HCT116 (cell line): ENCODE measurements around the gene MPC1. TPM values are rescaled to one million over a fixed set of nuclear protein-coding genes. Genes with fewer than 3 reads are reported as not detected.

Experiments
- ATAC-seq: fragments of 200-7000 bp; cut with Tn5 transposase; 2 replicates; pipeline ENCODE4 v1.9.1; 2020; ENCODE audit warnings: mild to moderate bottlenecking, moderate library complexity
- BruUV-seq: library from RNA; stranded (reverse); fragments of 400-500 nt; replicated peaks from 2 replicates; lab custom pipeline; 2021; lab: Mats Ljungman, UMichigan
- CTCF ChIA-PET: fragments of 300-600 bp; sonication (Branson Sonifier 250); formaldehyde crosslinking; loops from one replicate; lab custom pipeline; 2021; ENCODE audit warnings: antibody characterized with exemption; lab: Charles Lee
- POLR2A ChIA-PET: fragments of 300-600, 350-600 bp; sonication (Branson Sonifier 250); formaldehyde crosslinking; loops from one replicate; lab custom pipeline; 2021; ENCODE audit warnings: antibody characterized with exemption; lab: Charles Lee
- RAD21 ChIA-PET, 2 experiments: fragments of 300-600 bp; sonication (Branson Sonifier 250); formaldehyde crosslinking; loops; one replicate each; lab custom pipeline; 2023; ENCODE audit warnings: low total read pairs in 2 of 2; ENCODE audit not compliant: uncharacterized antibody in 2 of 2, unreplicated experiment in 2 of 2, low non-redundant PET in 1 of 2; lab: Charles Lee
- DNase-seq: peaks from one replicate; pipeline ENCODE4 v3.0.0-alpha.2; 2010; ENCODE audit warnings: low read depth, low spot score
- H2AFZ ChIP-seq: fragments of 200-600 bp; shearing (Covaris generic), sonication (generic); 2 replicates; pipeline ENCODE4 v1.6.1; 2017; ENCODE audit warnings: low read depth, mixed run types, mixed read lengths, antibody characterized with exemption, low read length; ENCODE audit not compliant: poor library complexity, severe bottlenecking
- H3K27ac ChIP-seq: 2 replicates; pipeline ENCODE4 v1.5.1; 2012; ENCODE audit warnings: low read depth, low read length
- H3K27me3 ChIP-seq: fragments of 200-600 bp; sonication (generic); 2 replicates; pipeline ENCODE4 v1.6.1; 2016; ENCODE audit warnings: mixed run types, low read length, mixed read lengths; ENCODE audit not compliant: insufficient read depth
- H3K36me3 ChIP-seq, 2 experiments: fragments of 200-500 bp in 1 of 2; fragments of 200-600 bp in 1 of 2; sonication (Bioruptor generic) in 1 of 2; sonication (generic) in 1 of 2; 2 replicates each; pipeline versions ENCODE4 v1.5.1 to v1.6.1; 2014 to 2016; ENCODE audit warnings: low read length in 2 of 2, inconsistent platforms in 1 of 2, mixed read lengths in 1 of 2, mixed run types in 1 of 2; ENCODE audit not compliant: insufficient read depth in 2 of 2, control insufficient read depth in 1 of 2
- H3K4me1 ChIP-seq, 2 experiments: fragments of 200-600 bp in 1 of 2; sonication (generic) in 1 of 2; 2 replicates each; pipeline versions ENCODE4 v1.5.1 to v1.6.1; 2012 to 2017; ENCODE audit warnings: low read length in 2 of 2, inconsistent platforms in 1 of 2, mild to moderate bottlenecking in 1 of 2, mixed read lengths in 1 of 2, mixed run types in 1 of 2, moderate library complexity in 1 of 2; ENCODE audit not compliant: insufficient read depth in 2 of 2, control insufficient read depth in 1 of 2
- H3K4me2 ChIP-seq: fragments of 200-600 bp; sonication (generic); 2 replicates; pipeline ENCODE4 v1.6.1; 2017; ENCODE audit warnings: mixed run types, low read length, mixed read lengths
- H3K4me3 ChIP-seq, 2 experiments: fragments of 200-600 bp in 1 of 2; sonication (generic) in 1 of 2; replicated peaks in 1 of 2; 2 replicates each; pipeline ENCODE4 v1.5.1; 2011 to 2016; ENCODE audit warnings: low read length in 2 of 2, control low read depth in 1 of 2, low read depth in 1 of 2, mild to moderate bottlenecking in 1 of 2, mixed read lengths in 1 of 2, mixed run types in 1 of 2
- H3K79me2 ChIP-seq: fragments of 200-600 bp; sonication (generic); 2 replicates; pipeline ENCODE4 v1.6.1; 2017; ENCODE audit warnings: mild to moderate bottlenecking, mixed run types, low read length, moderate library complexity, mixed read lengths; ENCODE audit not compliant: insufficient read depth
- H3K9ac ChIP-seq: fragments of 200-600 bp; sonication (generic); 2 replicates; pipeline ENCODE4 v1.6.1; 2016; ENCODE audit warnings: low read length, mixed read lengths
- H3K9me2 ChIP-seq: fragments of 200-600 bp; sonication (generic), shearing (Covaris generic); 2 replicates; pipeline ENCODE4 v1.6.1; 2017; ENCODE audit warnings: mixed run types, mild to moderate bottlenecking, moderate library complexity; ENCODE audit not compliant: insufficient read depth
- H3K9me3 ChIP-seq, 2 experiments: fragments of 200-500 bp in 1 of 2; fragments of 200-600 bp in 1 of 2; sonication (Bioruptor generic) in 1 of 2; sonication (generic) in 1 of 2; 2 replicates each; pipeline ENCODE4 v1.6.1; 2014 to 2017; ENCODE audit warnings: low read length in 2 of 2, mixed read lengths in 2 of 2, inconsistent platforms in 1 of 2, low read depth in 1 of 2, mild to moderate bottlenecking in 1 of 2, mixed run types in 1 of 2, moderate library complexity in 1 of 2; ENCODE audit not compliant: control insufficient read depth in 1 of 2, insufficient read depth in 1 of 2
- H4K20me1 ChIP-seq: fragments of 200-600 bp; sonication (generic), shearing (Covaris generic); 2 replicates; pipeline ENCODE4 v1.6.1; 2017; ENCODE audit warnings: mixed run types, mild to moderate bottlenecking, moderate library complexity; ENCODE audit not compliant: insufficient read depth
- CEBPB ChIP-seq: IDR thresholded peaks from 2 replicates; pipeline ENCODE4 v1.6.1; 2012; ENCODE audit warnings: low read depth
- EGR1 ChIP-seq: IDR thresholded peaks from 2 replicates; pipeline ENCODE4 v1.6.1; 2012; ENCODE audit warnings: low read depth
- ELF1 ChIP-seq: IDR thresholded peaks from 2 replicates; pipeline ENCODE4 v1.6.1; 2012; ENCODE audit warnings: low read depth, borderline replicate concordance
- EZH2 ChIP-seq: fragments of 200-600 bp; sonication (generic); IDR thresholded peaks from 2 replicates; pipeline ENCODE4 v1.6.1; 2017; ENCODE audit warnings: antibody characterized with exemption, mixed run types
- EZH2phosphoT487 ChIP-seq: fragments of 200-600 bp; IDR thresholded peaks from 2 replicates; pipeline ENCODE4 v1.6.1; 2018; ENCODE audit warnings: antibody characterized with exemption, borderline replicate concordance
- FOSL1 ChIP-seq: IDR thresholded peaks from 2 replicates; pipeline ENCODE4 v1.6.1; 2012; ENCODE audit warnings: low read depth
- JUND ChIP-seq: IDR thresholded peaks from 2 replicates; pipeline ENCODE4 v1.6.1; 2012
- POLR2A ChIP-seq: IDR thresholded peaks from 2 replicates; pipeline ENCODE4 v1.7.0; 2011; ENCODE audit warnings: borderline replicate concordance; ENCODE audit not compliant: insufficient read depth, insufficient read length; ENCODE audit errors: extremely low read depth
- POLR2AphosphoS5 ChIP-seq: IDR thresholded peaks from 2 replicates; pipeline ENCODE4 v1.6.1; 2011; ENCODE audit warnings: mild to moderate bottlenecking, low read depth, low read length, moderate library complexity
- SIN3A ChIP-seq: IDR thresholded peaks from 2 replicates; pipeline ENCODE4 v1.6.1; 2012; ENCODE audit warnings: low read depth
- SP1 ChIP-seq: IDR thresholded peaks from 2 replicates; pipeline ENCODE4 v1.6.1; 2012; ENCODE audit warnings: low read depth
- SRF ChIP-seq: IDR thresholded peaks from 2 replicates; pipeline ENCODE4 v1.6.1; 2012; ENCODE audit warnings: low read depth
- YY1 ChIP-seq: IDR thresholded peaks from 2 replicates; pipeline ENCODE4 v1.6.1; 2011; ENCODE audit warnings: low read length, low read depth, moderate library complexity, mild to moderate bottlenecking; ENCODE audit not compliant: insufficient replicate concordance; ENCODE audit errors: extremely low read depth
- ZBTB33 ChIP-seq: IDR thresholded peaks from 2 replicates; pipeline ENCODE4 v1.6.1; 2011; ENCODE audit warnings: mild to moderate bottlenecking, low read length, moderate library complexity; ENCODE audit not compliant: insufficient replicate concordance; ENCODE audit errors: extremely low read depth
- ZFX ChIP-seq: fragments of 450-650 bp; IDR thresholded peaks from 2 replicates; pipeline ENCODE4 v1.6.1; 2017
- ZNF274 ChIP-seq: fragments of 200-500 bp; sonication (Bioruptor generic); IDR thresholded peaks from 2 replicates; pipeline ENCODE4 v1.6.1; 2014; ENCODE audit warnings: mild to moderate bottlenecking, low read depth, low read length, inconsistent platforms
- intact Hi-C: fragments of 100-400 bp; cut with micrococcal nuclease; formaldehyde crosslinking; loops from 2 replicates; pipeline ENCODE4 v1.10.0; 2022
- total RNA-seq: library from RNA; stranded (reverse); gene quantifications from one replicate; pipeline ENCODE4 v1.2.1, GENCODE V29; 2021; ENCODE audit not compliant: unreplicated experiment
- TF ChIP-seq, protein P1 (sequence below), 3 experiments: fragments of 200-600 bp in 1 of 3; sonication (generic) in 1 of 3; IDR thresholded peaks in 2 of 3; conservative IDR thresholded peaks in 1 of 3; 2 replicates each; pipeline ENCODE4 v1.5.1; 2012 to 2017; ENCODE audit warnings: low read depth in 2 of 3, low read length in 2 of 3, antibody characterized with exemption in 1 of 3, borderline replicate concordance in 1 of 3, control low read depth in 1 of 3, mild to moderate bottlenecking in 1 of 3, mixed read lengths in 1 of 3, mixed run types in 1 of 3, moderate library complexity in 1 of 3; ENCODE audit not compliant: insufficient read depth in 1 of 3
- TF ChIP-seq, protein P2 (sequence below): IDR thresholded peaks from 2 replicates; pipeline ENCODE4 v1.6.1; 2012; ENCODE audit warnings: low read depth

The MPC1 gene
- total RNA-seq, 1 experiment from 2014 or later: 15.9 TPM

DNA sequence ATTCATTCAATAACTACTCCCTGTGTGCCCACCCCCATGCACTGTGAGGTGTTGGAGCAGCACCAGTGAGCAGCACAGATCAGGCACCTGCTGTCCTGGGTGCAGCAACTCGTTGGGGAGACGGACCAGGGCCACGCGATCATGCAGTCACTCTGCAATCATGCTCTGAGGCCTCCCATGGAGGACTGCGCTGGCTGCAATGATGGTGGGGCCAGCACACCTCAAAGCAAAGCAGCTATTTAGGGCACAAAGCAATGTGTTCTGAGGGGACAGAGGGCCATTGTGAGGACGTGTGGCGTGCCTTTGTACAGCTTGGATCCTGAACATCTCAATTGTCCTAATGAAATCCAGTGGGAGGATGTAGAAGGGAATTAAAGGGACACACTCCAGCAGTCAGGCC lies 41.0 kb upstream of the MPC1 start:
- ATAC-seq (no peak), DNase-seq (no peak)
- BruUV-seq: no TSS peak
- Histone ChIP-seq H3K36me3 (no peaks in the 10 kb centered on the region), H3K79me2 (no peaks in the 10 kb centered on the region), H3K9ac (no peak overlapping the region), H3K4me2 (no peak overlapping the region), H3K9me2 (no peaks in the 10 kb centered on the region), H3K27ac (no peak overlapping the region), H3K4me3 (no peak overlapping the region), H2AFZ (no peak overlapping the region), H3K27me3 (no peaks in the 10 kb centered on the region), H3K9me3 (no peaks in the 10 kb centered on the region), H4K20me1 (no peaks in the 10 kb centered on the region), H3K4me1 (peaks cover 3 to 6% of the 10 kb centered on the region in 2 experiments; a peak in 2 of 4 replicates)
- intact Hi-C loops: no loop called here
- ChIA-PET POLR2A (no interaction called here), RAD21 (no interaction called here), CTCF (no interaction called here)
- TF ChIP-seq POLR2A: no peak
- TF ChIP-seq SIN3A: no peak
- no peak for TF ChIP-seq POLR2AphosphoS5
- TF ChIP-seq, protein P1, sequence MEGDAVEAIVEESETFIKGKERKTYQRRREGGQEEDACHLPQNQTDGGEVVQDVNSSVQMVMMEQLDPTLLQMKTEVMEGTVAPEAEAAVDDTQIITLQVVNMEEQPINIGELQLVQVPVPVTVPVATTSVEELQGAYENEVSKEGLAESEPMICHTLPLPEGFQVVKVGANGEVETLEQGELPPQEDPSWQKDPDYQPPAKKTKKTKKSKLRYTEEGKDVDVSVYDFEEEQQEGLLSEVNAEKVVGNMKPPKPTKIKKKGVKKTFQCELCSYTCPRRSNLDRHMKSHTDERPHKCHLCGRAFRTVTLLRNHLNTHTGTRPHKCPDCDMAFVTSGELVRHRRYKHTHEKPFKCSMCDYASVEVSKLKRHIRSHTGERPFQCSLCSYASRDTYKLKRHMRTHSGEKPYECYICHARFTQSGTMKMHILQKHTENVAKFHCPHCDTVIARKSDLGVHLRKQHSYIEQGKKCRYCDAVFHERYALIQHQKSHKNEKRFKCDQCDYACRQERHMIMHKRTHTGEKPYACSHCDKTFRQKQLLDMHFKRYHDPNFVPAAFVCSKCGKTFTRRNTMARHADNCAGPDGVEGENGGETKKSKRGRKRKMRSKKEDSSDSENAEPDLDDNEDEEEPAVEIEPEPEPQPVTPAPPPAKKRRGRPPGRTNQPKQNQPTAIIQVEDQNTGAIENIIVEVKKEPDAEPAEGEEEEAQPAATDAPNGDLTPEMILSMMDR (IDR thresholded peaks at IDR 0.05 in 2 of 3, conservative IDR thresholded peaks at IDR 0.05 in 1 of 3; ENCODE audit: borderline replicate concordance in 1 of 3, insufficient read depth in 1 of 3, low read depth in 2 of 3, low read length in 2 of 3): no peak
- TF ChIP-seq, protein P2, sequence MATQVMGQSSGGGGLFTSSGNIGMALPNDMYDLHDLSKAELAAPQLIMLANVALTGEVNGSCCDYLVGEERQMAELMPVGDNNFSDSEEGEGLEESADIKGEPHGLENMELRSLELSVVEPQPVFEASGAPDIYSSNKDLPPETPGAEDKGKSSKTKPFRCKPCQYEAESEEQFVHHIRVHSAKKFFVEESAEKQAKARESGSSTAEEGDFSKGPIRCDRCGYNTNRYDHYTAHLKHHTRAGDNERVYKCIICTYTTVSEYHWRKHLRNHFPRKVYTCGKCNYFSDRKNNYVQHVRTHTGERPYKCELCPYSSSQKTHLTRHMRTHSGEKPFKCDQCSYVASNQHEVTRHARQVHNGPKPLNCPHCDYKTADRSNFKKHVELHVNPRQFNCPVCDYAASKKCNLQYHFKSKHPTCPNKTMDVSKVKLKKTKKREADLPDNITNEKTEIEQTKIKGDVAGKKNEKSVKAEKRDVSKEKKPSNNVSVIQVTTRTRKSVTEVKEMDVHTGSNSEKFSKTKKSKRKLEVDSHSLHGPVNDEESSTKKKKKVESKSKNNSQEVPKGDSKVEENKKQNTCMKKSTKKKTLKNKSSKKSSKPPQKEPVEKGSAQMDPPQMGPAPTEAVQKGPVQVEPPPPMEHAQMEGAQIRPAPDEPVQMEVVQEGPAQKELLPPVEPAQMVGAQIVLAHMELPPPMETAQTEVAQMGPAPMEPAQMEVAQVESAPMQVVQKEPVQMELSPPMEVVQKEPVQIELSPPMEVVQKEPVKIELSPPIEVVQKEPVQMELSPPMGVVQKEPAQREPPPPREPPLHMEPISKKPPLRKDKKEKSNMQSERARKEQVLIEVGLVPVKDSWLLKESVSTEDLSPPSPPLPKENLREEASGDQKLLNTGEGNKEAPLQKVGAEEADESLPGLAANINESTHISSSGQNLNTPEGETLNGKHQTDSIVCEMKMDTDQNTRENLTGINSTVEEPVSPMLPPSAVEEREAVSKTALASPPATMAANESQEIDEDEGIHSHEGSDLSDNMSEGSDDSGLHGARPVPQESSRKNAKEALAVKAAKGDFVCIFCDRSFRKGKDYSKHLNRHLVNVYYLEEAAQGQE: no peak
- no peak for TF ChIP-seq EZH2
- no peak for TF ChIP-seq ELF1
- TF ChIP-seq JUND: no peak
- no peak for TF ChIP-seq SP1
- TF ChIP-seq SRF: no peak
- TF ChIP-seq EZH2phosphoT487: no peak
- no peak for TF ChIP-seq ZFX
- no peak for TF ChIP-seq ZNF274
- no peak for TF ChIP-seq FOSL1
- TF ChIP-seq ZBTB33: no peak
- no peak for TF ChIP-seq EGR1
- no peak for TF ChIP-seq CEBPB
- TF ChIP-seq YY1: no peak
